ENCODE results near the gene MCF2L2. TPM values are rescaled to one million over a fixed set of nuclear protein-coding genes. Genes with fewer than 3 reads are reported as not detected.
A peak's percentile ranks its signal among the peaks of the same experiment; 100 is the strongest.

Gene MCF2L2
- total RNA-seq, 6 experiments from 2014 or later, result 0.14 TPM; not detected in 5

- TF ChIP-seq CTCF (IDR thresholded peaks at IDR 0.05), result no peak
- Mint-ChIP-seq H3K4me1 (ENCODE audit: low read depth) (peaks cover 30% of the 10 kb centered on the region), H3K36me3 (ENCODE audit: low read depth) (peaks cover 15% of the 10 kb centered on the region), H3K4me3 (peak overlapping the region; percentile 92), H3K9me3 (peaks cover 22% of the 10 kb centered on the region), H3K27me3 (ENCODE audit: insufficient read depth) (peaks cover 8% of the 10 kb centered on the region), H3K27ac (peak overlapping the region; percentile 88)
- peak; percentile 80 for DNase-seq
Observed at GRCh38 chr3:183447206-183448001, 19.0 kb upstream of the MCF2L2 start.

- Mint-ChIP-seq H3K27me3 (ENCODE audit: insufficient read depth) (peaks cover 10% of the 10 kb centered on the region), H3K36me3 (ENCODE audit: low read depth) (peaks cover 10% of the 10 kb centered on the region; the same call in 1 of the 2 replicates), H3K4me1 (ENCODE audit: low read depth) (peaks cover 30% of the 10 kb centered on the region), H3K27ac (peak overlapping the region; percentile 88; the same call in 1 of the 2 replicates), H3K9me3 (peaks cover 22% of the 10 kb centered on the region), H3K4me3 (peak overlapping the region; percentile 92)
- DNase-seq, result no peak
- no peak for TF ChIP-seq CTCF (IDR thresholded peaks at IDR 0.05)
Observed at GRCh38 chr3:183446838-183447205, 18.4 kb upstream of the MCF2L2 start.

GRCh38 chr3:183444748-183445147, 16.3 kb upstream of the MCF2L2 start:
- Mint-ChIP-seq H3K36me3 (ENCODE audit: low read depth) (peaks cover 10% of the 10 kb centered on the region; the same call in 1 of the 2 replicates), H3K4me1 (ENCODE audit: low read depth) (peaks cover 26% of the 10 kb centered on the region), H3K27ac (no peak overlapping the region), H3K9me3 (peaks cover 22% of the 10 kb centered on the region), H3K27me3 (ENCODE audit: insufficient read depth) (peaks cover 17% of the 10 kb centered on the region), H3K4me3 (no peak overlapping the region)
- DNase-seq, result no peak
- TF ChIP-seq CTCF (IDR thresholded peaks at IDR 0.05), result no peak

- Mint-ChIP-seq H3K36me3 (ENCODE audit: low read depth) (peaks cover 10% of the 10 kb centered on the region; the same call in 1 of the 2 replicates), H3K4me1 (ENCODE audit: low read depth) (peaks cover 15% of the 10 kb centered on the region), H3K27me3 (ENCODE audit: insufficient read depth) (peaks cover 19% of the 10 kb centered on the region)
Observed at GRCh38 chr3:183443395-183444385, 15.3 kb upstream of the MCF2L2 start.

More at GRCh38 chr3:183443395-183444385, 15.3 kb upstream of the MCF2L2 start:
- Mint-ChIP-seq H3K4me3 (no peak overlapping the region), H3K9me3 (peaks cover 22% of the 10 kb centered on the region), H3K27ac (no peak overlapping the region)
- DNase-seq, result no peak
- no peak for TF ChIP-seq CTCF (IDR thresholded peaks at IDR 0.05)
